Panc1 (cell line): Measurements from ENCODE around the gene MED8.

Source experiments
- CTCF ChIP-seq: fragments of 450-650 bp; IDR thresholded peaks from 2 replicates; pipeline ENCODE4 v1.5.1; 2017; ENCODE audit warnings: mild to moderate bottlenecking
- POLR2AphosphoS5 ChIP-seq: IDR thresholded peaks from 2 replicates; pipeline ENCODE4 v1.6.1; 2012; ENCODE audit warnings: mild to moderate bottlenecking, low read depth, low read length, moderate library complexity
- TF ChIP-seq, protein P1 (sequence below), 2 experiments: IDR thresholded peaks; 2 replicates each; pipeline ENCODE4 v1.6.1; 2011 to 2012; ENCODE audit warnings: low read depth in 2 of 2, control low read depth in 1 of 2, low read length in 1 of 2, mild to moderate bottlenecking in 1 of 2, moderate library complexity in 1 of 2; ENCODE audit not compliant: insufficient read depth in 1 of 2

GRCh38 chr1:43354936-43355335, 34.7 kb downstream of the MED8 start:
- TF ChIP-seq CTCF (no peak), POLR2AphosphoS5 (no peak)
- TF ChIP-seq, protein P1, sequence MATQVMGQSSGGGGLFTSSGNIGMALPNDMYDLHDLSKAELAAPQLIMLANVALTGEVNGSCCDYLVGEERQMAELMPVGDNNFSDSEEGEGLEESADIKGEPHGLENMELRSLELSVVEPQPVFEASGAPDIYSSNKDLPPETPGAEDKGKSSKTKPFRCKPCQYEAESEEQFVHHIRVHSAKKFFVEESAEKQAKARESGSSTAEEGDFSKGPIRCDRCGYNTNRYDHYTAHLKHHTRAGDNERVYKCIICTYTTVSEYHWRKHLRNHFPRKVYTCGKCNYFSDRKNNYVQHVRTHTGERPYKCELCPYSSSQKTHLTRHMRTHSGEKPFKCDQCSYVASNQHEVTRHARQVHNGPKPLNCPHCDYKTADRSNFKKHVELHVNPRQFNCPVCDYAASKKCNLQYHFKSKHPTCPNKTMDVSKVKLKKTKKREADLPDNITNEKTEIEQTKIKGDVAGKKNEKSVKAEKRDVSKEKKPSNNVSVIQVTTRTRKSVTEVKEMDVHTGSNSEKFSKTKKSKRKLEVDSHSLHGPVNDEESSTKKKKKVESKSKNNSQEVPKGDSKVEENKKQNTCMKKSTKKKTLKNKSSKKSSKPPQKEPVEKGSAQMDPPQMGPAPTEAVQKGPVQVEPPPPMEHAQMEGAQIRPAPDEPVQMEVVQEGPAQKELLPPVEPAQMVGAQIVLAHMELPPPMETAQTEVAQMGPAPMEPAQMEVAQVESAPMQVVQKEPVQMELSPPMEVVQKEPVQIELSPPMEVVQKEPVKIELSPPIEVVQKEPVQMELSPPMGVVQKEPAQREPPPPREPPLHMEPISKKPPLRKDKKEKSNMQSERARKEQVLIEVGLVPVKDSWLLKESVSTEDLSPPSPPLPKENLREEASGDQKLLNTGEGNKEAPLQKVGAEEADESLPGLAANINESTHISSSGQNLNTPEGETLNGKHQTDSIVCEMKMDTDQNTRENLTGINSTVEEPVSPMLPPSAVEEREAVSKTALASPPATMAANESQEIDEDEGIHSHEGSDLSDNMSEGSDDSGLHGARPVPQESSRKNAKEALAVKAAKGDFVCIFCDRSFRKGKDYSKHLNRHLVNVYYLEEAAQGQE (IDR thresholded peaks at IDR 0.05; ENCODE audit: insufficient read depth in 1 of 2, low read depth in 2 of 2, low read length in 1 of 2), result no peak
